HG02973 (cell line): Measurements from ENCODE around the gene CRMP1.
"Not testable (repeated sequence)": the region's sequence is repeated elsewhere in the genome, so short reads cannot be mapped to it uniquely, and the experiment has no call there.

ENCODE experiments used
- ATAC-seq: cut with Tn5 transposase; IDR thresholded peaks from one replicate; pipeline ENCODE4 v1.9.1; 2021; ENCODE audit warnings: moderate library complexity; ENCODE audit not compliant: unreplicated experiment

The CRMP1 gene

GRCh38 chr4:5858020-5858769, 34.7 kb downstream of the CRMP1 start:
- ATAC-seq = no peak

GRCh38 chr4:5857199-5857598, 35.7 kb downstream of the CRMP1 start:
- ATAC-seq = no peak

- not testable (repeated sequence) for ATAC-seq
Observed at GRCh38 chr4:5856362-5856761, 36.5 kb downstream of the CRMP1 start.

- no peak for ATAC-seq
Observed at GRCh38 chr4:5854929-5855328, 38.0 kb downstream of the CRMP1 start.

- ATAC-seq = no peak
Observed at GRCh38 chr4:5852523-5853202, 40.2 kb downstream of the CRMP1 start.

- no peak for ATAC-seq
Observed at GRCh38 chr4:5851637-5852301, 41.1 kb downstream of the CRMP1 start.

- ATAC-seq = no peak
Observed at GRCh38 chr4:5845035-5845905, 47.6 kb downstream of the CRMP1 start.

GRCh38 chr4:5843573-5844530, 49.0 kb downstream of the CRMP1 start:
- no peak for ATAC-seq

- ATAC-seq = no peak
Observed at GRCh38 chr4:5842456-5842855, 50.4 kb downstream of the CRMP1 start.

- ATAC-seq = no peak
Observed at GRCh38 chr4:5839751-5840674, 52.9 kb downstream of the CRMP1 start.

- ATAC-seq = no peak
Observed at GRCh38 chr4:5839332-5839731, 53.6 kb downstream of the CRMP1 start.

- not testable (repeated sequence) for ATAC-seq
Observed at GRCh38 chr4:5837483-5837882, 55.4 kb downstream of the CRMP1 start.

GRCh38 chr4:5836943-5837342, 55.9 kb downstream of the CRMP1 start:
- ATAC-seq = no peak

GRCh38 chr4:5828005-5828391, 64.9 kb downstream of the CRMP1 start:
- no peak for ATAC-seq

- no peak for ATAC-seq
Observed at GRCh38 chr4:5827108-5828004, 65.5 kb downstream of the CRMP1 start.

- ATAC-seq = no peak
Observed at GRCh38 chr4:5826437-5827107, 66.3 kb downstream of the CRMP1 start.

- ATAC-seq = no peak
Observed at GRCh38 chr4:5825321-5826041, 67.4 kb downstream of the CRMP1 start.
